Left renal pelvis (tissue), 4 donors: ENCODE results near the gene PSG5. TPM values are rescaled to one million over a fixed set of nuclear protein-coding genes. Genes with fewer than 3 reads are reported as not detected.
"Not testable (repeated sequence)": the region's sequence is repeated elsewhere in the genome, so short reads cannot be mapped to it uniquely, and the experiment has no call there.

ENCODE experiments used
- DNase-seq, 4 donors: peaks; one replicate each; pipeline ENCODE4 v3.0.0-alpha.2; 2013; ENCODE audit warnings: low read depth in 4 of 4, low spot score in 3 of 4
- polyA plus RNA-seq, 4 donors: library from polyadenylated mRNA; unstranded; fragments of 120-200 nt; gene quantifications; one replicate each; pipeline ENCODE4 v1.2.1, GENCODE V29; 2013; ENCODE audit not compliant: insufficient read length in 4 of 4

PSG5 gene
- under 1 TPM in 1 of 4 donors, not detected in 3; 0.27 TPM for polyA plus RNA-seq

DNA sequence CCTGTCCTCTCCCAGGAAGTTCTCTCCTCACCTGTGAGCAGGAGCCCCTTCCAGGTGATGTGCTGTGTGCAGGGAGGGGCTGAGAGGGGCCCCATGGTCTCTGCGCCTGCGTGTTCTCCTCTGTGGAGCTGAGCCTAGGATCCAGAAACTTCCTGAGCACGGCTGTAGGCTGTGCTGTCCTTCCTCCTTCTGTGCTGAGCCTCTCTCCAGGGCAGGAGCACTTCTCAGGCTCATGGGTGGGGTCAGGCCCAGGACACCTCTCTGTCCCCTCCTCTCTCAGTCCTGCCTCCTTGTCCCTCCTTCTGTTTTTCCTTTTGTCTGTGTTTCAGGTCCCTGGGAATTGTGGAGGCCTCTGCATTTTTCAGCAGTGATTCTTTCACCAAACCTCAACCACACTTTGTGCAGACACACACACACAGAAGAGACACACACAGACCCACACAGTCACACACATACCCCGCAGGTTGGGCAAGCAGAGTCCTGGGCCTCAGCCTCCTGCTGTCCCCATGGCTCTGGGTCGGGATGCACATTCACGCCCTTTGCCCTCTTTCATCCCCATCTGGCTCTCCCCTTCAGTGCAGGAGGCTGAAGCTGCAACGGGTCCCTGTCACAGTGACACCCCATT, at the start of gene PSG5:
TSS of gene PSG5 (minus strand) at position 226 of the 625 bp plus-strand sequence. CDS start at position 95, 131 bp downstream.
- not testable (repeated sequence) for DNase-seq

DNA sequence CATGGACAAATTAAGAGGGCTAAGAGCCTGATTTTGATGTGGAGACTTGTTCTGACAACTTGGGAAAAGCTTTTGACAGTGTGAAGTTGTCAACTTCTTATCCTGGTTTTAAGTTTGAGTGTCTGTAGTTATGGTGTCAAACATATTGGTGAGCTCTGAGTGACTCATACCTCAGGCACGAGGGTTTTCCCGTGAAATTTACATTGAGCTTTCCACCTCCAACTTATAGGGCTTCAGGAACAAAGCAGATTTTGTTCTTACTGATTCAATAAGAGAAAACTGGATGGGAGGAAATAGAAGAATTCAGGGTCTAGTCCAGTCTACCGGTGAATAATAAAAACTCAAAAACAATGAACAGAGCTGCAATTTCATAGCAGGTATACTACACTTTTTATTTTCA, 49.4 kb upstream of the PSG5 start:
- not testable (repeated sequence) for DNase-seq

DNA sequence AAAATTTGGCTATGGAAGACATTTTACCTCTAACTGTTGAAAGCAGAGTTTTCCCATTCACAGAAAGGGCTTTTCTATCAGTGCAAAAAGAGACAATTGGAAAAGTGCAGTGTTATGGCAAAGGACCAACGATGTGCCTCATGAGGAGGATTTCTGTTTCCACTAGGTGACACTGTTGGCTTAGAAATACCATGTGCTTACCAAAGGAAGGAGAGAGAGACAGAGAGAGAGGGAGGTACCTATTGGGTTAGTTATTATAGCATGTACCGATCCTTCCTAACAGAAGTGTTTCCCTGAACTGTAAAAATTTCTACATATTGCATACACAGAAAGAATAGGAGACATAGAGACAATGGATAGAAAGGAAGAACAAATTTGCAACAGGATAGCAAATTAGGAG, 43.0 kb upstream of the PSG5 start:
- no peak for DNase-seq

DNA sequence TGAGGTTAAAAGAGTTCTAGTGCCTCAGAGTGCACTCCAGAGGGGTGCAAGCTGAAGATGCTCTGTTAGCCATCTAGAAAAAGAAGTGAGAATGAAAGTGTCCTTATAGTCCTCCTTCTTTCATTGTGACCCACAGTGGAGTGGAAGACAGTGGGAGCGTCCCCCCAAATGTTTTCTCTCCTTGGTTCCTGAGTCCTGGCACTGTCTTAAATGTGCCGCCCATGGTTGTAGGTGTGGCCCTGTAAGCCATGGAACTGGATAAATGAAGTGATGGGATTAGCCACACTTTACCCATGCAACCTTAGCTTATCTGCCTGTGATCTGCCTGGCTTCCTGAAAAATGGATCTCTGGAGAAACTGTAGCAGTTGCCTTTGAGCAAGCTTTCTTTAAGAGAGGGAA, 42.4 kb upstream of the PSG5 start:
- peak in 1 of 4 donors; percentile 0 for DNase-seq

DNA sequence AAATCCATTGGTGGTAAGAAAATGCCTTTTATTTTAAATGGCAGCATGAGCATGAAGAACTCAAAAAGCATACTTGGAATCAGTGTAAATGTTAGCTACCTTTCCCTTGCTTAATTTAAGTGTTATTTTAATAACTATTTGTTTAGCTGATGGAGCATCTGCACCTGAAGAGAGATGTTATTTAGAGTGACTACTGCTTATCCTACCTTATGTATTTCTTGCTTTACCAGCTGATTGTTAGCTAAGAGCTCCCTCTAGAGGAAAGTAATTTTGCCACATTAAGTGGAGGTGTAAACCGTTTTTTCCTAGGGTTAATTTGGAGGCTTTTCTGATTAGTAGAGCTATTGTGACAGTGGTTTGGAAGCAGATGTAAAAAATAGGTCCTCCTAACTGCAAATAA, 40.6 kb upstream of the PSG5 start:
- not testable (repeated sequence) for DNase-seq

DNA sequence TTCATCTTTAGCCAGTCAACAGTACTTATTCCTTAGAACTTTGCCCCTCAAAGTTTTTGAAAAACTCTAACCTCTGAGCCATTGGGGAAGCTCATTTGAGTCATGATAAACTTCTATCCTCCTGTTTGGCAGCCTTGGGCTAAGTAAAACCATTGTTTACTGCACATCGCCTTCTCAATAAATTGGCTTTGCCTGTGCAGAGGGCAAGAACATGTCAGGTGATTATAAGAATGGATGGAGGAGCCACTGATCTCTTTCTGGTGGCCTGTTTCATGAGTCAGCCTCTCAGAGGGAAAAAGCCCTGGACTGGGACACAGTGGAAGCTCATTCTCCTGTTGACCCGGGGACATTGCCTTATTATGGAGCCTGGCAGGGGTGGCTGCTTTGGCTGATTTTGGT, 38.5 kb upstream of the PSG5 start:
- no peak for DNase-seq

DNA sequence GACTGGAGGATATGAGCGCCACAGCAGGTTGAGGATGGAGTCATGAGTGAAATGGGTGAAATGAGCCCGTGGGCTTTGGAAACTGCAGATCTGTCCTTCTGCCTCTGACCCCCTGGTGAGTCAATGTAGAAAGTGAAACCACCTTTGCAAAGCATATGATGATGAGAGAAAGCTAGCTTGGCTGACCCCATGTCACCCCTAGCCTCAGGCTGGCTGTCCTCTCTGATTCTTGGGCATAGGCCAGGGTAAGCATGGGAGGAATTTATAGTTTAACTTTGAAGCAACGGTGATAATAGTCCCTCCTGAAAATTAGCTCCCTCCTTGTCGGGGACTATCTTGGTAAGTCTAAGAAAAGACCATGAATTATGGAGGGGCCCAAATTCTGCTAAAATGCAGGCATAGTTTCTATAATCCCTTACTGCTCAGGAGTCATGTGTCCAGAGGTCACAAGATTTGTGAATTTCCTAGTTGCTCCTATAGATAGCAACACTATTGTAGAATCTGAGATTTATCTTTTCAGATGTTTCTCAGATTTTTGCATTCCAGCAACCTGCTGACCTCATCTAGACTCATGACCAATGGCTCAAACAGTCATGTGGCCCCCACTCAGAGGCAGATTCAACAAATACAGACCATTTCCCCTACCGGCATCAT, 38.0 kb upstream of the PSG5 start:
- not testable (repeated sequence) for DNase-seq

DNA sequence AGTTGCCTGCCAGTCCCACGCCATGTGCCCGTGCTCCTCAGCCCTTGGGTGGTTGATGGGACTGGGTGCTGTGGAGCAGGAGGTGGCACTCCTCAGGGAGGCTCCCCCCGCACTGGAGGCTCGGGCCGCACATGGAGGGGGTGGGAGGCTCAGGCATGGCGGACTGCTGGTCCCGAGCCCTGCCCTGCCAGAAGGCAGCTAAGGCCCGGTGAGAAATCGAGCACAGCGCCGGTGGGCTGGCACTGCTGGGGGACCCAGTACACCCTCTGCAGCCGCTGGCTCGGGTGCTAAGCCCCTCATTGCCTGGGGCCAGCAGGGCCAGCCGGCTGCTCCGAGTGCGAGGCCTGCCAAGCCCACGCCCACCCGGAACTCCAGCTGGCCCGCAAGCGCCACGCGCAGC, 35.6 kb upstream of the PSG5 start:
- not testable (repeated sequence) for DNase-seq

DNA sequence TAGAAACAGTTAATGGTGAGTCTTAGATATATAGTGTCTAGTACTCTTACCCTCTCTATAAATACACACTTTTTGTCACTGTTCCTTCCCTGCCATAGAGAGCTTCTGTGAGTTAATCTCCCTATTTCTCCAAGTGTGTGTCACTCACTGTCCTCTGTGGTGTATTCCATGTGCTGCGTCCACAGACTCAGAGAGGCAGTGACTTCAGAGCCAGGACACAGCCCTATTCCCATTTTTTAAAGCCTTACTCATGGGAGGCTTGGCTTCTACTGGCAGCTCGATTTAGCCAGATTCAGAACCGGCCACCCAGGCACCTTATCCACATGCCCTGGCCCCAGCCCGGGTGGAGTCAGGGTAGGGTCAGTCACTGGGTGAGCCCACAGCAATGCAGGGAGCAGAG, 32.8 kb upstream of the PSG5 start:
- not testable (repeated sequence) for DNase-seq

DNA sequence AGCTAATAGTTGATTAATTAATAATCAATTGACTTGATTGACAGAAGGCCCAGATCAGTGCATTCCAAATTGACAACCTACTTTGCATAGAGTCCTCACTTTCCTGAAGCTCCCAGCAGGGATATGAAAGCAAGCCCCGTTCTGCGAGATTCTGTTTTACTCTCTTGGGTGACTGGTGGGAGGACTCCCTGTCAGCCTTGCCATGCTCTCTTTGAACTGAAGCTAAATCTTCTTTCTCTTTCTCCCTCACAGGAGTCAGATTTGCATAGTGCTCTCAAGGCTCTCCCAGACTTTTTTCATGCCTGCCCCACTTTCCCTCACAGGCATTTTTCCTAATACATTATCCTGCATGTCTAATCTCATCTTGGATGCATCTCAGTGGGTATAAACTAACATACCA, 29.5 kb upstream of the PSG5 start:
- DNase-seq = not testable (repeated sequence)

DNA sequence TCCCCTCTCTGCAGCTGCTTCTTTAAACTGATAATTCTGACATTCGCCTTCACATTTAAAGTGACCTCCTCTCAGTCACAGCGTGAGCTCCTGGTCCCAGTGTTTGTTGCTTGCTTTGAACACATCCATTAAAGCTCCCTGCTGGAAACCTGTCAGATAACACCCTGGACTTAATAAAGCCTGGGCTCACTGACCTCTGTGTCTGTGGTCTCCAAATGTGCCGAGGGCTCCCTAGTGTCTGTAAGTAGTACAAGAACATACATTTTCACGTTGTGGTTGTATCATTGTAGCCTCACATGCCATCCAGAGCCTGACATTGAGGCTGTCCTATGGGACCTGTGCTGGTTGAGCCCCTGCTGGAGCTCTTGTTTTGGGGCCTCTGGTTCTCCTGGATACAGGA, 21.7 kb upstream of the PSG5 start:
- DNase-seq = no peak

DNA sequence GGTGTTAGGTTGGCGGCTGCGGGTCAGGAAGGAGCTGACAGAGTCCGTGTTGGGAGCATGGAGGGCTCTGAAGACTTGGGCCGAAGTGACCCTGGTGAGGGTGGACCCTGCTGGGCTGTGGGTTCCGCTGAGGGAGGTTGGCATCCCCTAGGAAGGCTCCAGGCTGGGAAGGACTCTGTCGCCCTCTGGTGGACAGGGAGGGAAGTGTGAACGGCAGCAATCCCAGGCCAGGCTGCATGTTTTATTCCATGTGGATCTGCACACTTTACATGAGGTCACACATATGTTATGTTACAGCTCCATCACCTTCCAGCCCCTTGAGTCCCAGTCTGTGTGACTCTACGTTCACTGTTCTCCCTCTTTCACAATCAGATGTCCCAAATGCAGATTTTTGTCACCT, 20.8 kb upstream of the PSG5 start:
- not testable (repeated sequence) for DNase-seq

DNA sequence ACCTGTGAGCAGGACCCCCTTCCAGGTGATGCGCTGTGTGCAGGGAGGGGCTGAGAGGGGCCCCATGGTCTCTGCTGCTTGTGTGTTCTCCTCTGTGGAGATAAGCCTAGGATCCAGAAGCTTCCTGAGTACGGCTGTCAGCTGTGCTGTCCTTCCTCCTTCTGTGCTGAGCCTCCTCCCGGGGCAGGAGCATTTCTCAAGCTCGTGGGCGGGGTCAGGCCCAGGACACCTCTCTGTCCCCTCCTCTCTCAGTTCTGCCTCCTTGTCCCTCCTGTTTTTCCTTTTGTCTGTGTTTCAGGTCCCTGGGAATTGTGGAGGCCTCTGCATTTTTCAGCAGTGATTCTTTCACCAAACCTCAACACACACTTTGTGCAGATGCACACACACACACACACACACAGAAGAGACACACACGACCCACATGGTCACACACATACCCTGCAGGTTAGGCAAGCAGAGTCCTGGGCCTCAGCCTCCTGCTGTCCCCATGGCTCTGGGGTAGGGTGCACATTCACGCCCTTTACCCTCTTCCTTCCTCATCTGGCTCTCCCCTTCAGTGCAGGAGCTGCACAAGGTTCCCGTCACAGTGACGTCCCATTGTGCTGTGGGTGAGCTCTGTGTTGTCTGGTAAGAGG, 19.3 kb upstream of the PSG5 start, which contains the start of gene PSG4:
TSS of gene PSG4 (minus strand) at position 168 of the 635 bp plus-strand sequence. CDS start at position 66, 102 bp downstream.
- DNase-seq = not testable (repeated sequence)

DNA sequence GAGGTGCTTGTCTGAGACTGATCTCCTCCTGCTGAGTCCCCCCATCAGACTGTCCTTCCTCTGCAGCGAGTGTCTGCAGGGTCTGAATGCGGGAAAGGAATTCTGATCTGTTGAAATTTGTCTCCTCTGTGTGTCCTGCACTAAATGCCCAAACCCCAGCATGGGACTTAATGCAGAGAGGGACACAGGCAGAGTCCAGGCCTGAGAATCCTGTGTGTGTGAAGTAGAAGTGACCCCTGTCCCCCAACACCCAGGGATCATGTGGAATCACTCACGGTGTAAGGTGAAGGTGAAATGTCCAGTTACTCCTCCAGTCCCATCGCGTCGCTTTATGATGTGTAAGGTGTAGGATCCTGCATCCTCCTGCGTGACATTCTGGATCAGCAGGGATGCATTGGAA, 17.3 kb upstream of the PSG5 start:
- DNase-seq = not testable (repeated sequence)

DNA sequence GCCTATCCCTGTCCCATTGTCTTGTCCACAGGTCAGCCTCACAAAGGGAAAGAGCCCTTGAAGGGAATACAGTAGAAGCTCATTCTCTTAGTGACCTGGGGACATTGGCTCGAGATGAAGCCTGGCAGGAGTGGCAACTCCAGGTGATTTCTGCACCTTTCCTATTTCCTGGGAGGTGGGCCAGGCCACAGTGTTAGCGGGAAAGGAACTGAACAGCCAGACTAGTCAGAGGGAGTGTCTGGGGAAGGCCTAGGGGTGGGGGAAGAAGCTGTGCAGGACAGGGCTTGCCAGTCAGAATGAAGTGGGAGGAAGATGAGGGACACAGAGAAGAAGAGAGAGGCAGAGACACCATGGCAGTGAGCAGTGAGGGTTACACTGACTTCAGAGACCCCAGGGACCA, 15.6 kb upstream of the PSG5 start:
- not testable (repeated sequence) for DNase-seq

DNA sequence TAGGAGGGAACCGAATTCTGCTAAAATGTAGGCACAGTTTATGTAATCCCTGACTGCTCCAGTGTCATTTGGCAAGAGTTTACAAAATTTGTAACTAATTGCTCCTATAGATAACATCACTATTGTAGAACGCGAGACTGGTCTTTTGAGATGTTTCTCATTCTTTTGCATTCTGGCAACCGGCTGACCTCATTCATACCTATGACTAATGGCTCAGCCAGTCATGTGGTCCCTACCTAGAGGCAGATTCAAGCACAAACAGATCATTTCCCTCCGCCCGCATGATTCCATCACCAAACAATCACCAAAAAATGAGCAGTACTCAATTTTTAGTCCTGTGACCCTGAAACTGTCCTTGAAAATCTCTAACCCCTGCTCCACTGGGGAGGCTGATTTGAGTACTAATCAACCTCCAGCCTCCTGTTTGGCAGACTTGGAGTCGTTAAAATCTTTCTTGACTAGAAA, 15.0 kb upstream of the PSG5 start:
- DNase-seq = not testable (repeated sequence)

DNA sequence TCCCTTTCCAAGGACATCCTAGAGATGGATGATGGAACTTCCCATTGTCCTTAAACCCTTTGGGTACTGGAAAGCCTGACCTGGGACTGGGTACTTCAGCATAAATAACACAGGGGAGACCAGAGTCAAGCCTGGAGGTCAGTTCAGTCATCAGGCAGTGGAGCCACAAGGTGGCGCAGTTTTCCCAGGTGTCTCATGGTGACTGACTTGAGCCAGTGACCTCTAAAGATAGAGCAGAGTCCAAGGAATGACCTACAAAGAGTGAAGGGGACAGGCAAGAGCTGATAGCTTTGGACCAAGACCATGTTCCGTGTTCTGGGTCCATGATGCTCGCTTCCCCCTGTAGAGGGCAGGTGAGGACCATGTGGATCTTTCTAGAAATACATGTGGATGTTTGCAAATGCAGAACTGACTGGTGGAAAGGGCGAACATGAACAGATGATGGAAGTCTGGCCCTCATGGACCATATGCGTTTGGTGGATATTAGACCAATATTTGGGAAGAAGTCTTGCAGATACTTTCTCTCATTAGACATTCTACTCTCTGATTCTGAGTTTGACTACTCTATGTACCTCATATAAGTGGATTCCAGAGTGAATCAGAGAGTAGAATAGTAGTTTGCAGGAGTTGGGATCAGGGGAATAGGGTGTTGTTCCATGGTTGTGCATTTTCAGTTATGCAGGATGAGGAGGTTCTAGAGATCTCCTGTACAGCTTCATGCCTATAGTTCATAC, 12.5 kb upstream of the PSG5 start:
- DNase-seq = not testable (repeated sequence)

DNA sequence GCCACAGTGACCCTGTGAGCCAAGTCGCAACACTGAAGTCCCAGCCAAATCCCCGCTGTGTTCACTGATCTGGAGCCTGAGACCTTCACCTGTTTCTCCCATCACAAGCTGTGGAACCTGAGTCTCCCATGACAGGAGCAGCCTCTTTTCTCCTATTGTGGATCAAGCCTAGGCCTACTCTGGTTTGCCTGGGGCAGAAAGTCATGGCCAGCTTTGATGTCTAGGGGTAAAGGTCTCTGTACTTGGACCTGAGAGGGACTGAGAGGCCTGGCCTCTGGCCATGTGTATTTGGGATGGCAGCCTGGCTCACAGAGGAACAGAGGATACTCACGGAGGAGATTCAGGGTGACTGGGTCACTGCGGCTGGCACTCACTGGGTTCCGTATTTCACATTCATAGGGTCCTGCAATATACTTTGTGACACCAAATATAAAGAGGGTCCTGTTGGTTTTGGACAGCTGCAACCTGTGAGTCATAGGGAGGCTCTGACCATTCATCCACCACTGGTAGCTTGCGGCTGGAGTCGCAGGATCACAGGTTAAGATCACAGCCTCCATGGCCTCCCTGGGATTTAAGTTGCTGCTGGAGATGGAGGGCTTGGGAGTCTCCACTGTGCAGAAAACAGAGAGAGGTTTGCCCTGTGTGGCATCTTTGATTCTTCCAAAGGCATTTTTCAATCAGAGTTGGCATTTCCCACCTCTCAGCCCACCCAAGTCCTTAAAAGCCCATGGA, 11.5 kb upstream of the PSG5 start:
- DNase-seq = not testable (repeated sequence)

DNA sequence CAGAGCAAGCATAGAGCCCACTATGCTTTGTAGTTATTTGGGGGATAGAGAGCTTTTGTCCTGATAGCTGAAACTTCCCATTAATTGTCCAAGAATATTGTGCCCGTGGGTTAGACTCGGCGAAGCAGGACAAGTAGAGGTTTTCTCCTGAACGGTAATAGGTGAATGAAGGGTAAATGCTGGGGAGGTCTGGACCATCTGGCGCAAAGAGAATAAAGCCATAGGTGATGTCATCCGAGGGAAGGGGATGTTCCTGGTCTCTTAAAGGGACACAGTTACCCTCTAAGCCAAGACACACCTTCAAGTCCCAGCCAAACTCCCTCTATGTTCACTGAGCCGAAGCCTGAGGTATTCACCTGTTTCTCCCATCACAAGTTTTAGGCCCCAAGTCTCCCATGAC, 8.1 kb upstream of the PSG5 start:
- DNase-seq = not testable (repeated sequence)
